HG03354 (cell line): ENCODE measurements around the gene LGMN.

Experiments used
- ATAC-seq: cut with Tn5 transposase; IDR thresholded peaks from one replicate; pipeline ENCODE4 v1.9.1; 2021; ENCODE audit warnings: mild to moderate bottlenecking; ENCODE audit not compliant: unreplicated experiment, poor library complexity, severe bottlenecking

The LGMN gene

DNA sequence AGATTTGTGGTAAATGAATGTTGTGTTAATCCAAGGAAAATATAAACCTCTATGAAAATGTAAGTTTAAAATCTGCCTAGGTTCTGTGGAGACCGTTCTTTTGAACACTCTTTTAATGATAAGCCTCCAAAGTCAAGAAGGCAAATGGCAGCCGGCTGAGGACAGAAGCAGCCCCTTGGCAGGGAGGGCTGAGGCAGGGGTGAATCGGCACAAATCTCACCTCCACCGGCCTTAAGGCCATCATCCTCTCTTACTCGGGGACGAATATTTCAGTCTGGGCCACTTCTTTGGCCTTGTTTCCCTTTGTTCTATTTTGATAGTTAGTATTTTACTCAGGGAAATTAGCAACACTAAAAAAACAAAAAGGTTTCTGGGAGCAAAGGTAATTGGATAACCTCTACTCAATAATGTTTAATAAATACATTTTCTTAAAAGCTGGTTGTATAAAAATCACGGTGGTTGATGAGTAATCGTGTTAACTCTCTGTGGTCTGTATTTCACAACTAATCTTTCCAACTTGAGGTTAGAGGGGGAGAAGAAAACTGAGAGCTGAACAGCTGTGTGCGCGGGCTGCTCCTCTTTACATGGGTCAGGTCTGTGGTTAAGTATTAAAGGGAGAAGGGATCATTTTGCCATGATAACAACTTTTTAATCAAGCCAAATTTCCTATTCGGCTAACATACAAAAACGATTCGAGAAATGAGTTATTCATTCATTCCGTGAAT lies 18.6 kb downstream of the LGMN start:
- ATAC-seq = peak; percentile 79

DNA sequence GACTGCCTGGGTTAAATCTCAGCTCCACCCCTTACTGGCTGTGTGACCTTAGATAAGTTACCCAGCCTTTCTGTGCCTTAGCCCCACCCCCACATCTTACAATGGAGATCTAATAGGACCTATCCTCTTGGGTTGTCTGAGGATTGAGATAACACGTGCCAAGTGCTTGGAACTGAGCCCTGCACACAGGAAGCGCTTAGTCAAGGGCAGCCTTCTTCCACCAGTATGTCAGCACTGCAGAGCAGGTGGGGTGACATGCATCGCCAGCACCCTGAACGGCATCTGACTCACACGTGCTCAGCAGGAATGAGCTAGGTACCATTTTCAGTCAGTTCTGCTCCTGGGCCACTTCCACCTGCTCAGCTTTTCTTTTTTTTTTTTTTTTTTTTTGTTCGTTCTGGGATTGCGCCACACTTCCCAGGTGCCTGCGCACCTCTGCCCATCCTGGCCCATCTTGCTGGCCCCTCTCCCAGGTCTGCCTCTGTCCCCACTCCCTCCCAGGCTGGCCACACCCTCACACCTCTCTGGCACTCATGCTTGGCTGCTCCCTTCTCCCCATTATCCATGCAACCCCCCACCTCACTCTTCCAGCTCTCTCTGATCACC lies 19.6 kb downstream of the LGMN start:
- ATAC-seq = peak; percentile 66

DNA sequence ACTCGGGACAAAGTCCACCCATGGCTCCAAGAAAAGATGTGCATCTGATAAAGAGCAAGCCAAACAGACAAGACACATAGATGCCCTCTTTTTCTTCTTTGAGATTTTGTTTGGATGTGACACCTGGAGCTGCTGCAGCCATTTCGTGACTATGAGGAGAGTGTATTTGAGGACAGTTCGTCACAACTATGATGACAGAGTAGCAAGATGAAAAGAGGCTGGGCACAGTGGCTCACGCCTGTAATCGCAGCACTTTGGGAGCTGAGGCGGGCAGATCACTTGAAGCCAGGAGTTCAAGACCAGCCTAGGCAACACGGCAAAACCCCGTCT lies 21.5 kb downstream of the LGMN start:
- ATAC-seq = no peak

DNA sequence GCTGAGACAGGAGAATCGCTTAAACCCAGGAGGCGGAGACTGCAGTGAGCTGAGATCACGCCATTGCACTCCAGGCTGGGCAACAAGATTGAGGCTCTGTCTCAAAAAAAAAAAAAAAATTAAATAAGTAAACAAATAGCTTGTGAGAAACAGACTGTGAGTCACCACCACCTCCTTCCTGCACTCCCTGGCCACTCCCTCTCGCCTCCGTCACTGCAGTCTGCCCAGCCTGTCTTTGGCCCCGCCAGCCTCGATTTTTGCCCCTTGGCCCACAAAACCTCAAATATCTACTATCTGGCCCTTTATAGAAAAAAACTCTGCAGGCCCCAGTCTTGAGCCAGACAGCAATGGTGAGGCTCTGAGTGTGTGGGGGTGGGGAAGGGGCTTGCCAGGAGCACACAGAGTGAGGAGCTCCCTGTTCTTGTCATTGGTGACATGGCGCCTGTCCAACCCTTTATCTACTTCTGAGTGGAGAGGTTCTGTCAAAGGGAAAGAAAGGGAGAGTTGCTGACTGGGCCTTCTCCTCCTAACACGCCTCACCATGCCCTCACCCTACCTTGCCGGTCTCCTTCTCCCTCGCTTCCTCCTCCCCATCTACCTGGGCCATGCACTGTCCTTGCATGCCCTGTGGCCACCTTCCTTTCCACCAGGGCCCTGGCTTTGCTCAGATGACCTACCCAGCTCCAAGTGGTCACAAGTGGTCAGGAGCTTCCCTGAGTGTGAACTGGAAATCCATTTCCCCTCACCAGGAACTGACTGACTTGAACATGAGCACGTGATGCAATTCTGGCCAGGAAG lies 22.1 kb downstream of the LGMN start:
- ATAC-seq = no peak

DNA sequence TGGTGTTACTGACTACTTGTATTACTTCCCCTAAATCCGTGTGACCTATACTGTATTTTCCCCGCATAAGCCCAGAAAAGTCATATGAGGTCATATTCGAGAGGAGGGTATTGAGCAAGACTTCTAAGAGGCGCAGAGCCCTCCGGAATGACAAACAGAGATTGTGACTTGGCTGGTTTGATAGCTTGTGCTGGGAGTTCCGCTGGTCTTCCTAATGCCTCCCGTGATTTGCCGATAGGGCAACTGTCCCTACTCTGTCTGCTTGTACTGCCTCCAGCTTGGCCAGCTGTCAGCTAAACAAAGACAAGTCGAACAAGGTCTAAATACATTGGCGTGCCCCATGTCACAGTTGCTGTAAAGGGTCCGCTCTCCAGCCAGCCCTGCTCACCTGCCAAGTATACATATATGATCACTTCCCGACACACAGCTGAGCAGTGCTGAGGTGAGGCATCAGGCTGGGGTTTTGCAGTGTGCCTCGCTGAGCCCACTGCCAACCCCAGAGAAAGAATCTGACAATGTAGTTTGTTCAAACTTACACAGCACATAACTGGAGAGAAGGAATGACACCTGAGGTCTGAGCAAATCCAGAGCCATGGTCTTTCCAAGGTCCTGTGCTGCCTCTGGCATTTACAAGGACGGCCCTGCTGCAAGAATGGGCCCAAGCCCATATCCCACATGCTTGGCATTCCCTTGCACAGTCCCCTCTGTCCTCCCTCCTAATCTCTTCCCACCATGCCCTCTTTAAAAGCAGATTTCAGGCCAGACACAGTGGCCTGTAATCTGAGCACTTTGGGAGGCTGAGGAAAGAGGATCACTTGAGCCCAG lies 23.7 kb downstream of the LGMN start:
- ATAC-seq = no peak

DNA sequence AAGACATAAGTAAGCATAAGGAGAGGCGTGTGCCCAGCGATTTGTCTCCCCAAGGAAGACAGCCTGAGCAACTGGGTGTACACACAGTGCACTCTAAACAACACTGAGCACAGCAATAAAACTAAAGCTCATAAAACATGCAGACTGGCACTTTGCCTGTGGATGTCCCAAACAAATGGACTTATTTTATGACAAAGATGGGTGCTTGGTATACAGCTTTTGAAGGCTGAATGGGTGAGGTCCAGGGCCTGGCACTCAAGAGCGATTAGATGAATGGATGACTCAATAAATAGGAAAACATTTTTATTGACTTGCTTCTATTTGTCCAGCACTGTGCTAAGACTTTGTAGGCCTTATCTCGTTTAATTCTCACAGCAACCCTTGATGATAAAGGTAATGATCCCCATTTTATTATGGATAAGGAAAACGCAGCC lies 28.5 kb downstream of the LGMN start:
- ATAC-seq = no peak

DNA sequence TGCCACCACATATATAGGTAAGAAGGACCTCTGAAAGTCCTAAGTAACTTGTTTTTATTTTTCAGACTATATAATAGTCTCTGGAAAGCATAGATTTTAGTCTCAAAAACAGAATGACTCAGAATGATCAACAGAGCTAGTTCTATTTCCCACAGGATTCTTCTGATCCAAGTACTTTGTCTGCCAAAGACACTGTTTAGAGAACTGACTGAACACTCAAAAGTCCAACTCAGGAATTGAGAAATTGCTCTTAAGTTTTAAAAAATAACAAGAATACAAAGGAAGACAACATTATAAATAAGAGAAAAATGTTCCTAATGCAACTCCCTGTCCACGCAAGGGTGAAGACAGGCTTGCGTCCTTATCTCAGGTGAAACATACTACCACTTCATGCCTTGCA lies 29.0 kb downstream of the LGMN start:
- no peak for ATAC-seq

DNA sequence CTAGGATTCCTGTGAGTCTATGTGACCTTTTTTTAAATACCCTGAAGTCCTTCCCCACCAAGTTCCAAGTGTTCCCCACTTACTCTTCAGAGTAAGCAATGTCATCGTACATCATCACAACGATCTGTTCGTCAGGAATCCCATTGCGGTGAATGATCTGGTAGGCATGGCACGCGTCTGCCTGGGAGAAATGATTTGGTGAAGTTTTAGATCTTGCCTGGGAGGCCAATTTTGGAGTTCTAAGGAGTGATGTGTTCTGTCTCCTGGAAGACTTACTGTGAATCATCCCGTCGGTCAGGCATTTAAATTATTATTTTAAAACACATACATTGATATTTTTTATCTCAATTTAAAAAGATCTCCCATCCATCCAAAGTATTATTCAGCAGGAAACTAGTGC lies 29.8 kb downstream of the LGMN start:
- ATAC-seq = no peak

DNA sequence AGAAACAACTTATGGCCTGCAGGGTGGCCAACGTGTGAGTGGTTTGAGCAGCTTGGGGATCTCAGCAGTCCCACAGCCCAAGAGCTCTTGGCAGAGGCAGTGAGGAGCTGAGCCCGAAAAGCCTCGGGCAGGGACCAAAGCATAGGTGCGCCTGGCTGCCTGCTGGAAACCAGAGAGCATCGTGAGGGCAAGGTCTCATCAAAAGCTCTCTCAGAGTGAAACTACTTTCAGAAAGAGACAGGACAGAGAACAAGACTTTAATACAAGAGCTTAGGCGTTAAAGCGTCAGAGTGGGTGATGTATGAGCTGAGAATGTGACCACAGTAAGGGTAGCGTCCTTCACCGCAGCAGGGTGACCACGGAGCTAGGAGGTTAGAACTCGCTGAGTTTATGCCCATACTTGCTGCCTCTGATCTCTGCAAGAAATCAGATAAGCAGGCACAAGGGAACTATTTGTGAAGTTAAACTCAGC lies 30.8 kb downstream of the LGMN start:
- no peak for ATAC-seq

DNA sequence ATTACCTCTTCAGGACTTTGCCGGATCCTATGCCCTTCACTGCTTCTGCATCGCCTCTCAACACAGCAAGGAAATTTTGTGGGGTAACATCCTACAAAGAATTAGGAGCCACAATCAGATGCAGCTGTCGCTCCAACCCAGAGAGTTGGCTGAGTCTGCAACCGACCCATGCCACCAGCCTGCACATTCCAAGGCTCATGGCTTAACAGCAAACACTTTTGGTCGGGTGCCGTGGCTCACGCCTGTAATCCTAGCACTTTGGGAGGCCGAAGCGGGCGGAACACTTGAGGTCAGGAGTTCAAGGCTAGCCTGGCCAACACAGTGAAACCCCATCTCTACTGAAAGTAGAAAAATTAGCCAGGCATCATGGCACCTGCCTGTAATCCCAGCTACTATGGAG lies 32.3 kb downstream of the LGMN start:
- ATAC-seq = no peak

DNA sequence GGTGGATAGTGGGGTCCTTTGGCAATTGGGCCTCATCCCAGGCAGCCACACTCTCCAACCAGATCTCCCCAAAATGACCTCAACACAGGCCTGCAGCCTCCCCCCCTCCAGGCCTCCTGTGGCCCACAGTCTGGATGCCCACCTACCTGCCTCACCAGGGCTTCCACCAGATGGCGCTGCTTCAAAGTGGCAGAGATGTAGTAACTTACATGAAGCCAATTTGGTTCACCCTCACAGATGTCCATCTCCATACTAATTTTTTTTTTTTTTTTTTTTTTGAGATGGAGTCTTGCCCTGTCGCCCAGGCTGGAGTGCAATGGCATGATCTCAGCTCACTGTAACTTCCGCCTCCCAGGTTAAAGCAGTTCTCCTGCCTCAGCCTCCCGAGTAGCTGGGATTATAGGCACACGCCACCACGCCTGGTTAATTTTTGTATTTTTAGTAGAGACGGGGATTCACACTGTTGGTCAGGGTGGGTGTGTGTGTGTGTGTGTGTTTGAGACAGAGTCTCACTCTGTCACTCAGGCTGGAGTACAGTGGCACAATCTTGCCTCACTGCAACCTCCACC lies 33.6 kb downstream of the LGMN start:
- peak; percentile 80 for ATAC-seq

DNA sequence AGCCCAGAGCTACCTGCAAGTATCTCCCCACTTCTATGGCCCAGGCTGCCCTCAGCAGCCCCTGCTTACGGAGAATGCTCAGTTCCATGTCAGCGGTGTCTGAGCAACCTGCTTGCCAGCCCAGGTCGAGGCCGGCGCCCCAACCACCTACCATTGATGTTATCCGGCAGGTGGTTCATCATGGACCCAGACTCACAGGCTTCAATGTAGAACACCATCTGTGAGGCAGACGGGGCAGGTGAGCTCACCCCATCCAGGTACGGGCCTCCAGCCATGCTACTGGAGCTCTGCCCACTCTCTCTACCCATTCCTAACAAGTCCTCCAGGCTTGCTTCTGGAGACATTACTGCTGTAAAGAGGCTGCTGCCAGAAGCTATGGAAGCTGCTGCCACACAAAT lies 35.8 kb downstream of the LGMN start:
- ATAC-seq = no peak

DNA sequence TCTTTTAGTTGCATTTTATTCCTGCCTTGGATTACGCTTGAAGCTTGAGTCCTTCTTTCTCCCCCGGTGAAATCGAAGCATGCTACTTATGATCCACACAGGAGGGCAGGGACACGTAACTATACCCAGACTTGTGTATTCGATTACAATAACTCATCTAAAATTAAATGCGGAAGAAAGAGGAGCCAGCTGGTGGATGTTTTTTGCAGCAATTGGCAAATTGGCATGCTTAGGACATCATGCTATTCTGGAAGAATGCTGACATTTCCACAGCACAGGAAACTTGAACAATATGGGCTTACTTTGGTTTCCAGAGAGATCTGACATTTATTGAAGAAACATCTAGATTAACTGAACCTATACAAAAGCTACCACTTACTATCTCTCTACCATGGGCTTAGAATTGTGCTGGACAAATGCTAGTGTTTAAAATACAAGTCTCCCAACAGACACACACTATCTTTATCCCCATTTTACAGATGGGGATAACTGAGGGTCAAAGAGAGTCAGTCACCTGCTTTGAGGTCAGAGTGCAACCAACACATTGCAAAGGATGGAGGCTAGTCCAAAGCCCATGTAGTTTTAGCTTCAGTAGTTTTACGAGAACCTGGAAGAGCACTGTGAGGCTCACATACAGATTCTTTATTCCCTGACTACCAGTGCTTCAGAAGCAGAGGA lies 36.3 kb downstream of the LGMN start:
- no peak for ATAC-seq

DNA sequence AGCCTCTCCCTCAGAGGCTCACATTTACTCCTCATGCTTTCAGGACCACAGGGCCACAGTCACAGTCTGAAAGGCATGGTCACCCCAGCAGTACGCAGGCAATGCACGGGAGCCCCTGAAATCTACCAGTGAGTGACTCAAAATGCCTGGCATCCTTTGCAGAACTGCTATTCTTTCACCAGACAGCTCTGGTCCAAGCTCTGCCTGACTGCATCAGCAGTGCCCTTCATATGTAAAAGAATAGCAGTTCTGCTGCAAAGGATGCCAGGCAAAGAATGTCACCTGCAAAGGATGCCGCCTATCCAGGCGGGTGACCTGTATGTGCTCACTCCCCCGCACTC lies 38.5 kb downstream of the LGMN start:
- no peak for ATAC-seq

DNA sequence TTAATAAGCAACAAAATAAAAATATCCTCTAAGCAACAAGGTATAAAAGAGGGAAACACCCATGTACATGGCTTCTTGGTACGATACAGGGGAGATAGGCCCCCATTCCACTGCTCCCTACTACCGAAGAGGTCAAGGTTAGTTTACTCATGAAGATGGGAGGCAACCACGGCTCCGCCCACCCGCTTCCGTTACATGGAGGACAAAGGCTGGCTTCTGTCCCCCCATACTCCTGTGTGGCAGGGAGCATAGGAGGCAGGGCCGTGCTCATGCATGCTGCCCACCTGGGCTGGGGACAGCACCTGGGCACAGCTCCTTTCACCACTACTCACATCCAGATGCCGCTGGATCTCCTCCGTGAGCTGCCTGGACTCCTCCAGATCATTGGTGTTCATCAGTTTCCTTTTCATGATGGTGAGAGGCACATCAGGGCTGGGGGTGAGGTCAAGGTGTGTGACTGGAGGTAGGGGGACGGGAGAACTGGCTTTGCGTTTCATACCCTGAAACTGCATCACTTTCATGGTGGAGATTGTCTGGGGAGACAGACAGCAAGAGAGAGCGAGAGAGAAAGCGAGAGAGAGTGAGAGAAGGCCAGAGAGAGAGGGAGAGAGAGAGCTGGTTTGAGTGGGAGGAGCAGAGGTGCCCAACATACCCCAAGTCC lies 39.0 kb downstream of the LGMN start:
- no peak for ATAC-seq

DNA sequence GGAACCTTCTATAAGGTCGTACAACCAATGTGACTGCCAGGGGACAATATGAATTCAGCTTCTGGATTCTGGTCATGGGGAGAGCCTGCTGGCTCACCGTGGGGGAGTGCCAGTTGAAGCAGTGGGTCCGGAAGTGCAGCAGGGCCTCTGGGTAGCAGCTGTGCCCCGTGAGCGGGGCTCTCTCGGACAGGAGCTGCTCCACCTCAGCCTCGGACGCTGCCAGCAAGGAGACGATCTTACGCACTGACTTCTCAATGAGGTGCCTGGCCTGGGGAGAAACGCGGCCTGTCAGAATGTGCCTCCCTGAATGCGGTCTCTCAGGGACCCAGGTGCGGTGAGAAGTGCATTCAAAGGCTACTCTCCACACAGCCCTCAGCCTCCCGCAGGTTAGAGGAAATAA lies 42.0 kb downstream of the LGMN start:
- ATAC-seq = no peak

DNA sequence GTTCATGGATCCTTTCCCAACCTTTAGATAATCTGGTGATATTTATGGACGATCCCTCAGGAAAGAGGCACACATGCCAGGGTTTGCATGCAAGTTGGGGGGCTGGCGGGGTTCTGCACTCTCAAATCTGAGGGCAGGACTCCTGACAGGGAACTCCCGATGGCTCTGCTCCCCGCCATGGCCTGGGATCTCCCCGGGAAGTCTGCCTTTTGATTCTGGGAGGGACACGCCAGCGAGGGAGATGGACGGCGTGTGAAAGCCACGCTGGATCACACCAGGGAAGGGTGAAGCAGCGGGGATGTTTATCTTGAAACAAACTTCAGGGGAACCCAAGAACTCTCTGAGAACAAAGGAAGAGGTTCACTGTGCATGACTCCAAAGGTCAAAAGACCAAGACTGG lies 43.6 kb downstream of the LGMN start:
- no peak for ATAC-seq

DNA sequence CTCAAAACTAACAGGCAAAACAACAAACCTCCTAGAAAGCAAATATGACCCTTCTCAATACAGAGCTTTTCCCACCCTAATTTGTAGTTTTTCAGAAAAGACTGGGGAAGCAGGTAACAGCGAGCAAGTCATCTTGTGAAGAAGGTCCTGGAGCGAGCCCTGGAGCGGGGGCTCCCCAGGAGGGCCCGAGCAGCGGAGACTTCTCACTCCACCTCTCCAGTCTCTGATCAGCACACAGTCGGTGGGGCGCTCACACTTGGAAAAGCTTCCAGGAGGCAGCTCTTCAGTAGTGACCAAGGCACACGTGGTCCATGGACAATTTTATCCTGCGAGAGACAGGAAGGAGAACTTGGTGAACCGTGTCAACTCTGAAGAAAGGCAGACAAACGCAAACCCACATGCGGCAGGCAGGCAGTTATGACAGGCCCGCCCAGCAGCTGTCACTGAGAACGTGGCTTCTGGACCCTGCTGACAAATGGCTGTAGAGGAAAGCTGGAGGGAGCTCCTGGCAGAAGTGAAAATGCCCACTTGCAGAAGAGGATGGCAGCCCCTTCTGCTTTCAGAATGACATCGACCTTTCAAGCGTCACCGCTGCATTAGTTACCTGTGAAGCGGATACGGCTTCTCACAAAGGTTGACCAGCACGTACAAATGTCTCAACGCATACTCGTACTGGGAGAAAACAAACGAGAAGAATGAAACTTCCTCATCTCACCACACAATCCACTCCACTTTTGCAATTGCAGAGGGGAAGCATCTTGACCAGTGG lies 44.2 kb downstream of the LGMN start:
- ATAC-seq = peak; percentile 98
